Measurements from ENCODE around the gene SPI1.
A peak's percentile ranks its signal among the peaks of the same experiment; 100 is the strongest.

SPI1 gene

GRCh38 chr11:47406896-47407745 is 28.8 kb upstream of the SPI1 start:
- DNase-seq, result no peak

DNA sequence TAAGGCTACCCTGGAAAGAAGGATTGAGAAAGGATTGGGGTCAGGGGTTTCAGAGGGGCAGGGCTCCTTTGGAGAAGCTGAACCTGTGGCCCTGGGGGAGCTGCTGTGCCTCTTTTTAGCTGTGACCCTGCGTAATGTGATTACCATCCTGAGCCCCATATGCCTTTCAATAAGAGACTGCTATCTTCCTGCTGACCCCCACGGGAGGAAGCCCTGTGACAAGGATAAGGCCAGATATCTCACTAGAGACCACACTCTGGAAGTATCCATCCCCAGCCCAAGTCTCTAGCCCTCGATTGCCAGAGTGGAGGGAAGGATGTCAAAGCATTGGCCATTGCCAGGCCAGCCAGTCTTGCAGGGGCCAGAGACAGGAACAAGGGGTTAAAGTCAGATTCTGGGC is 25.2 kb upstream of the SPI1 start:
- DNase-seq, result no peak

GRCh38 chr11:47403135-47403534 is 24.8 kb upstream of the SPI1 start:
- DNase-seq, result no peak

DNA sequence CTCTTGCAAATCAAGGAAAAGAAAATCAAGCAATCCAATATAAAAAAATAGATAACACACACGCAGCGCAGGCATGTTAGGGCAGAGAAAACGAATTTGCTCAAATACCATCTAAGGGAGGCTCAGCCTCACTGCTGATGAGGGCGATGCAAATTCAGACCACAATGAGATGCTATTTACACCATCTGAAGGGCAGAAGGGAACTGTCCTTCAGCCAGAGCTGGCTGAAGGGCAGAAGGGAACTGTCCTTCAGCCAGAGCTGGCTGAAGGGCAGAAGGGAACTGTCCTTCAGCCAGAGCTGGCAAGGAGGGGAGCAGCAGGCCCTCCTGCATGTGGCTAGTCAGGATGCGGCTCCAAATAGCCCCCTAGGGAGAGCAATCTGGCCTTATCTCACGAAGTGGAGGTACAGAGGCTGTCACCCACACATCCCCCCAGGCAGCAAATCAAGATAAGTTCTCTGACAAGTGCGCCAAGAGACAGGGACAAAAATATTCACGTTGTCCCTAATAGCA is 22.5 kb upstream of the SPI1 start:
- DNase-seq, result no peak

GRCh38 chr11:47399860-47400767 is 21.8 kb upstream of the SPI1 start:
- peak in 3 of 5 experiments; percentile 24 to 58 (median 30) for DNase-seq

DNA sequence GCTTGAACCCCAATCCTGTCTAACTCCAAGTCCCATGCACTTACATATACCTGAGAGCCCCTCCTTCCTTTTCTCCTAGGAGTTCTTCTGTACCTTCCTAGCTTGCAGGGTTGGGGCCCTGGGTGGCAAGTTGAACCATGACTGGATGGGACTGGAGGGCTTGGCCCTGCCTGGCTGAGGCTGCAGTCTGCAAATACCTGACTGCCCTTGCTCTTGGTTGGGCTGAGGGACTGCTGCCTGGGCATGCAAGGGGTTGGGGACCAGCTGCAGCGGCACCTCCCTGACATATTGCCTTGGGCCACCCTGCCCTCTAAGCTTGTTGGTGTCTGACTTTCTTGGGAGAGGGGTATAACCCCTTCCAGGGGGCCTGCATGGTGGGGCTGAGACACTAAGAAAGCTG is 20.2 kb upstream of the SPI1 start:
- no peak for DNase-seq

GRCh38 chr11:47398011-47398410 is 19.7 kb upstream of the SPI1 start:
- DNase-seq, result no peak

GRCh38 chr11:47396049-47396320 is 17.6 kb upstream of the SPI1 start:
- no peak for DNase-seq

GRCh38 chr11:47395223-47396048 is 17.1 kb upstream of the SPI1 start:
- no peak for DNase-seq

- peak in 4 of 5 experiments; percentile 21 to 89 (median 28) for DNase-seq
Observed at GRCh38 chr11:47394322-47395222, 16.2 kb upstream of the SPI1 start.

DNA sequence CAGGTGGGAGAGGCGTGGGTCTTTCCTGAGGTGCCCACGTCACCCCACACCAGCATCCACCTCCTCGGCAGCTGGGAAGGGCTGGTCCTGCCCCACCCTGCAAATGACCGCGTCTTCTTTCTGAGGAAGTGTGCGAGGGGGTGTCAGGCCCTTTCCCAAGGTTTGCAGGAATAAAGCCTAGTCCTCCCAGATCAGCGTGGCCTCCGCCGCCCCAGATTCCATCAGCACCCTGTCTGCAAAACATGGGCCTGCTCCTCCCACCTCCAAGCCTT is 15.6 kb upstream of the SPI1 start:
- no peak for DNase-seq

GRCh38 chr11:47393163-47394049 is 15.1 kb upstream of the SPI1 start:
- no peak for DNase-seq

DNA sequence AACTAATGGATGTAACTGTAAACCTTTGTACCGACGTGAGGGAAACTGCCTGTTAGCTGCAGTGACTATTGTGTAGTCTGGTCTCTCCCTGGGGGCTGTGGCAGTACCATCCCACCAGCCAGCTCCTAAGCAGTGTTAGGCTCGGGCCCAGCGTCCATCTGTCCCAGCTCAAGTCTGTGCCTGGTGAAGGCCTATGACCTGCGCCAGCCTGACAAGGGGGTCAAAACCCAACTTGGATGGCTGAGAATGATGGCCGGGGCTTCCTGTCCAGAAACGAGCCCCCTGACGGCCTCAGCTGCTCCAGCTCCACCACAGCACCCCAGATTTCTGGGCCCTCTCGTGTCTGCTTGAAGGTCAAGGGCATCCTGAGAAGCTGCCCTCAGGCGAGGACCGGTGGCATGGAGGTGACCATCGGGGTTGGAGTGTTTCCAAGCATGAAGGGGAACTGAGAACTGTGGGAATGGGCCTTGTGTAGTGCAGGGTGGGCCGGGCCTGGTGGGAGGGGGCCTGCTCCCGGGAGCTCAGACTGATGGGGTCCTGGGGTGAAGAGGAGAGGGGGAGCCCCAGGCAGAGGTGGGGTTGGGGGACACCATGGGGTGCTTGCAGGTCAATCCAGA is 14.3 kb upstream of the SPI1 start:
- DNase-seq, result no peak

DNA sequence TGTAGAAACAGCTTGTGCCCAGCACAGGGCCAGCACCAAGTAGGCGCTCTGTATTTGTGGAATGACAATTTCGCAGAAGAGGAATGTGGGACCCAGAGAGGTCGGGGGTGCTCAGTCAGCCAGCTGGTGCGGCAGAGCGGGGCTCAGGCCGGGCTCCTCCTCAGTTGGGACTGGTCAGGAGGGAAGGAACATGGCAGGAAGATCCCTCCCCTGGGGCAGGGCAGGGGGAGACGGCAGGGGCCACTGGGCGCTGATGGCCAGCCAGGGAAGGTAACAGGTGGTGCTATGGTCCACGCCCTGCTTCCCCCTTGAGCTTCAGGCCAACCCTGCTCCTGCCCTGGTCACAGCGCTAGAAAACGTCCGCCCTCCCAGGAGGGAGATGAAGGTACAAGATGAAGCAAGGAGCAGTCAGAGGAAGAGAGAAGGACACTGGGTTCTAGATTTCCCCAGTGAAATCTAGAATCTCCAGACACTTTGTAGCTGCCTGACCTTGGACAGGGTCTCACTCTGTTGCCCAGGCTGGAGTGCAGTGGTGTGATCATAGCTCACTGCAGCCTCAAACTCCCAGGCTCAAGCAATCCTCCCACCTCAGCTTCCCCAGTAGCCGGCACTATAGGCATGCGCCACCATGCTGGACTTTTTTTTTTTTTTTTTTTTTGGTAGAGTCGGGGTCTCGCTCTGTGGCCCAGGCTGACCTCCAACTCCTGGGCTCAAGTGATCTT is 13.5 kb upstream of the SPI1 start:
- no peak for DNase-seq

- DNase-seq, result no peak
Observed at GRCh38 chr11:47391077-47391583, 12.8 kb upstream of the SPI1 start.

DNA sequence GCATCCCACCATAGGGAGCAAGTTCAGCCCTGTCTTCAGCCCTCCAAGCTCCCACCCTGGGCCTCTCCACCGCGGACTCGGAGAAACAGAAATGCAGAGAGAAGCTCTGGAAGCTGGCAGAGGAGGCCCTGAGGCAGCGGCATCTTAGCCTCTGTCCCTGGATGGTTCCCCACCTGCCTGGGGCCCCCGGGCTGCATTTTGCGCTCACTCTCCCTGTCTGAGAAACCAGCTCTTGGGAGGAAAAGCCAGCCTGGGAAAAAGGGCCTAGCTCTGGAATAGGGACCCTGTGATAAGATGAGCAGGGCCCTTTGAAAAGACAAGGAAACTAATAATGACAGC is 12.0 kb upstream of the SPI1 start:
- no peak for DNase-seq

GRCh38 chr11:47389577-47390421 is 11.5 kb upstream of the SPI1 start:
- peak in 1 of 5 experiments; percentile 29 for DNase-seq

GRCh38 chr11:47388697-47389576 is 10.6 kb upstream of the SPI1 start:
- DNase-seq, result no peak

Data from T-helper 2 cell (primary cell).